ENCODE measurements around the gene KRTAP4-8.
"Not testable (repeated sequence)": the region's sequence is repeated elsewhere in the genome, so short reads cannot be mapped to it uniquely, and the experiment has no call there.

Gene KRTAP4-8

GRCh38 chr17:41116297-41116696 is 18.4 kb upstream of the KRTAP4-8 start:
- H3K4me3 ChIP-seq (ENCODE audit: low read depth, low read length): no peak overlapping the region
- H3K27ac ChIP-seq: no peak overlapping the region
- H3K4me2 ChIP-seq (ENCODE audit: low read length): no peak overlapping the region
- H3K9ac ChIP-seq: no peak overlapping the region
- no peaks in the 10 kb centered on the region for H3K4me1 ChIP-seq
- H3K9me3 ChIP-seq (ENCODE audit: control insufficient read depth, low read length): no peaks in the 10 kb centered on the region
- TF ChIP-seq, protein P1, sequence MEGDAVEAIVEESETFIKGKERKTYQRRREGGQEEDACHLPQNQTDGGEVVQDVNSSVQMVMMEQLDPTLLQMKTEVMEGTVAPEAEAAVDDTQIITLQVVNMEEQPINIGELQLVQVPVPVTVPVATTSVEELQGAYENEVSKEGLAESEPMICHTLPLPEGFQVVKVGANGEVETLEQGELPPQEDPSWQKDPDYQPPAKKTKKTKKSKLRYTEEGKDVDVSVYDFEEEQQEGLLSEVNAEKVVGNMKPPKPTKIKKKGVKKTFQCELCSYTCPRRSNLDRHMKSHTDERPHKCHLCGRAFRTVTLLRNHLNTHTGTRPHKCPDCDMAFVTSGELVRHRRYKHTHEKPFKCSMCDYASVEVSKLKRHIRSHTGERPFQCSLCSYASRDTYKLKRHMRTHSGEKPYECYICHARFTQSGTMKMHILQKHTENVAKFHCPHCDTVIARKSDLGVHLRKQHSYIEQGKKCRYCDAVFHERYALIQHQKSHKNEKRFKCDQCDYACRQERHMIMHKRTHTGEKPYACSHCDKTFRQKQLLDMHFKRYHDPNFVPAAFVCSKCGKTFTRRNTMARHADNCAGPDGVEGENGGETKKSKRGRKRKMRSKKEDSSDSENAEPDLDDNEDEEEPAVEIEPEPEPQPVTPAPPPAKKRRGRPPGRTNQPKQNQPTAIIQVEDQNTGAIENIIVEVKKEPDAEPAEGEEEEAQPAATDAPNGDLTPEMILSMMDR (IDR thresholded peaks at IDR 0.05): no peak
- no peaks in the 10 kb centered on the region for H3K27me3 ChIP-seq (ENCODE audit: control insufficient read depth, insufficient read depth, low read length)
- H3K36me3 ChIP-seq (ENCODE audit: control insufficient read depth, insufficient read depth, low read length): no peaks in the 10 kb centered on the region
- no peaks in the 10 kb centered on the region for H3K79me2 ChIP-seq
- no peak overlapping the region for H2AFZ ChIP-seq

GRCh38 chr17:41111151-41111885 is 13.4 kb upstream of the KRTAP4-8 start:
- H3K9me3 ChIP-seq (ENCODE audit: control insufficient read depth, low read length): no peaks in the 10 kb centered on the region
- H3K27me3 ChIP-seq (ENCODE audit: control insufficient read depth, insufficient read depth, low read length): no peaks in the 10 kb centered on the region
- H3K36me3 ChIP-seq (ENCODE audit: control insufficient read depth, insufficient read depth, low read length): no peaks in the 10 kb centered on the region
- H3K4me3 ChIP-seq (ENCODE audit: low read depth, low read length): no peak overlapping the region
- no peaks in the 10 kb centered on the region for H3K4me1 ChIP-seq
- H3K9ac ChIP-seq: no peak overlapping the region
- no peak overlapping the region for H2AFZ ChIP-seq
- no peaks in the 10 kb centered on the region for H3K79me2 ChIP-seq
- no peak overlapping the region for H3K27ac ChIP-seq
- H3K4me2 ChIP-seq (ENCODE audit: low read length): no peak overlapping the region
- TF ChIP-seq, protein P1 (IDR thresholded peaks at IDR 0.05): no peak

DNA sequence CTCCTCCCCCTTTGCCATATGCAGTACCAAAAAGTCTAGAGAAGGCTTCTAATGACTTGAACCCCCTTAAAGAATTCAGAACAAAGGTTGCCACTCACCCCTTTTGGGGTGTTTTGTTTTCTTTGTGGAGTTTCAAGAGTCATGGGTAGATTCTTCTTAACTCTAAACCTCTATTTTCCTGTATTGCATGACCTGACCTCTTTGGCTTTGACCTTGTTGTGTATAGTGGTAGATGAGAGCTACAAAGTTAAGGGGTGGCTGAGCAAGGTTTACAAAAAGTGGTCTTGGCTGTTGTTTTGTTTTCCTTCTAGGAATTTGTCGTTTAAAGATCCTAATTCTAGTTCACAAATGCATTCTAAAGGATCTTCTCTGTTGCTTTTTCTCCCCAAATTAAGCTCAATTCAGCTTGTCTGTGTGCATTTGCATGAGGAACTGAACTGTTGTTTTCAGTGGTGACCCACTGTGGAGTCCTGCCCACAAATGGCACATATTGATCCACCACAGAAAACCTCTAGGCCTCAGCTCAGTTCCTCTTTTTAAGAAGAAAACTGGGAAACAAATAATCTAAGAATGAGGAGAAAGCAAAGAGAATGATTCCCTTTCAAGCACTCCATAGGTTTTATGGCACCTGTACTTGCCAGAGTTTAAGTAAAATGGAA is 10.9 kb upstream of the KRTAP4-8 start:
- H3K27me3 ChIP-seq (ENCODE audit: control insufficient read depth, insufficient read depth, low read length); H3K36me3 ChIP-seq (ENCODE audit: control insufficient read depth, insufficient read depth, low read length); H3K4me2 ChIP-seq (ENCODE audit: low read length); H3K4me3 ChIP-seq (ENCODE audit: low read depth, low read length); H2AFZ ChIP-seq; H3K9me3 ChIP-seq (ENCODE audit: control insufficient read depth, low read length); H3K79me2 ChIP-seq; H3K4me1 ChIP-seq; H3K9ac ChIP-seq; H3K27ac ChIP-seq: not testable (repeated sequence)

GRCh38 chr17:41107941-41108450 is 10.1 kb upstream of the KRTAP4-8 start:
- H3K27me3 ChIP-seq (ENCODE audit: control insufficient read depth, insufficient read depth, low read length): no peaks in the 10 kb centered on the region
- H3K79me2 ChIP-seq: no peaks in the 10 kb centered on the region
- H3K9ac ChIP-seq: no peak overlapping the region
- no peak overlapping the region for H3K27ac ChIP-seq
- H3K4me1 ChIP-seq: no peaks in the 10 kb centered on the region
- TF ChIP-seq, protein P1 (IDR thresholded peaks at IDR 0.05): no peak
- H3K4me3 ChIP-seq (ENCODE audit: low read depth, low read length): no peak overlapping the region
- no peaks in the 10 kb centered on the region for H3K36me3 ChIP-seq (ENCODE audit: control insufficient read depth, insufficient read depth, low read length)
- no peak overlapping the region for H2AFZ ChIP-seq
- H3K4me2 ChIP-seq (ENCODE audit: low read length): no peak overlapping the region
- H3K9me3 ChIP-seq (ENCODE audit: control insufficient read depth, low read length): no peaks in the 10 kb centered on the region

- H3K9ac ChIP-seq; H3K4me2 ChIP-seq (ENCODE audit: low read length); H2AFZ ChIP-seq; H3K79me2 ChIP-seq; H3K27me3 ChIP-seq (ENCODE audit: control insufficient read depth, insufficient read depth, low read length); H3K27ac ChIP-seq; H3K36me3 ChIP-seq (ENCODE audit: control insufficient read depth, insufficient read depth, low read length); H3K4me3 ChIP-seq (ENCODE audit: low read depth, low read length); H3K4me1 ChIP-seq; H3K9me3 ChIP-seq (ENCODE audit: control insufficient read depth, low read length): not testable (repeated sequence)
These were observed 7.4 kb upstream of the KRTAP4-8 start, which contains the start of gene KRTAP4-9 for GRCh38 chr17:41105347-41105746. TSS of gene KRTAP4-9 (plus strand) at chr17:41105389. CDS start at chr17:41105389, 0 bp downstream.

GRCh38 chr17:41104386-41105038 is 6.6 kb upstream of the KRTAP4-8 start:
- not testable (repeated sequence) for H3K27me3 ChIP-seq (ENCODE audit: control insufficient read depth, insufficient read depth, low read length)

More at GRCh38 chr17:41104386-41105038, 6.6 kb upstream of the KRTAP4-8 start:
- H3K9ac ChIP-seq; H3K4me2 ChIP-seq (ENCODE audit: low read length); H3K36me3 ChIP-seq (ENCODE audit: control insufficient read depth, insufficient read depth, low read length); H3K4me1 ChIP-seq; H3K79me2 ChIP-seq; H3K27ac ChIP-seq; H2AFZ ChIP-seq; H3K4me3 ChIP-seq (ENCODE audit: low read depth, low read length); H3K9me3 ChIP-seq (ENCODE audit: control insufficient read depth, low read length): not testable (repeated sequence)

Data from parathyroid adenoma (tissue), 2 donors.